ENCODE measurements around the gene GRK6.

- peak in 3 of 4 experiments; percentile 39 to 68 (median 68) for TF ChIP-seq CTCF (IDR thresholded peaks at IDR 0.05)
- TF ChIP-seq POLR2AphosphoS5 (IDR thresholded peaks at IDR 0.05): peak; percentile 48
- no peak for TF ChIP-seq POLR2A (IDR thresholded peaks at IDR 0.05)
These were observed 24.0 kb upstream of the GRK6 start for GRCh38 chr5:177402271-177403043.

Measured in prostate gland (tissue), 2 donors.